GM21367 (cell line): ENCODE data around the gene PABPN1L.
"Not testable (repeated sequence)": the region's sequence is repeated elsewhere in the genome, so short reads cannot be mapped to it uniquely, and the experiment has no call there.

Experiments
- ATAC-seq: cut with Tn5 transposase; IDR thresholded peaks from one replicate; pipeline ENCODE4 v1.9.1; 2021; ENCODE audit not compliant: unreplicated experiment

PABPN1L gene

GRCh38 chr16:88833086-88833485 is 33.4 kb downstream of the PABPN1L start:
- no peak for ATAC-seq

- ATAC-seq, result no peak
These were observed 34.6 kb downstream of the PABPN1L start for GRCh38 chr16:88831838-88832237.

- no peak for ATAC-seq
These were observed 35.7 kb downstream of the PABPN1L start for GRCh38 chr16:88830783-88831182.

GRCh38 chr16:88830258-88830657 is 36.2 kb downstream of the PABPN1L start:
- ATAC-seq, result no peak

- no peak for ATAC-seq
These were observed 37.7 kb downstream of the PABPN1L start for GRCh38 chr16:88828711-88829110.

- ATAC-seq, result no peak
These were observed 38.7 kb downstream of the PABPN1L start for GRCh38 chr16:88827727-88828126.

DNA sequence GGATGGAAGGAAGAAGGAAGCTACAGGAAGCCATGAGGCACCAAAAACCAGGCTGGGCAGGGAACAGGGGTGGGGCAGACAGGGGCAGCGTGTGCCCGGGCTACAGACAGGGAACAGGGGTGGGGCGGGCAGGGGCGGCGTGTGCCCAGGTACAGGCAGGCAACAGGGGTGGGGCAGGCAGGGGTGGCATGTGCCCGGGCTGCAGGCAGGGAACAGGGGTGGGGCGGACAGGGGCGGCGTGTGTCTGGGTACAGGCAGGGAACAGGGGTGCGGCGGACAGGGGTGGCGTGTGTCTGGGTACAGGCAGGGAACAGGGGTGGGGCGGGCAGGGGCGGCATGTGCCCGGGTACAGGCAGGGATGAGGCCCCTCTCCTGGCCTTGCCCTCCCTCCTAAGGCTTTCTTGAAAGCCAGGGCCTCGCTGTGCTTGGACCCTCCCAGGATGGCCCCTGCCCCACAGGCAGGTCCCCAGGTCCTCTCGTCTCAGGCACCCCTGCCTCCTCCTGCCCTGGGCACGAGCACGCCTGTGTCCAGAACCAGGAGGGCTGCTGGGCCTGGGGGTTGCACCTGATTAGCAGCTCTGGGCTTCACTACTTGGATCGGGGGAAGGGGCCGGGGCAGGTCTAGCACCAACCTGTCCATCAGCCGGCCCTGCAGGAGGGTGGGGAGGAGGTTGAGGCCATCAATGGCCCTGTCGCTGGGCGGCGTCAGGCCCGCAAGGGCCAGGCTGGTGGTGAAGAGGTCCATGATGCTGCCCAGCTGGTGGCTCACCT is 40.2 kb downstream of the PABPN1L start:
- ATAC-seq, result no peak

DNA sequence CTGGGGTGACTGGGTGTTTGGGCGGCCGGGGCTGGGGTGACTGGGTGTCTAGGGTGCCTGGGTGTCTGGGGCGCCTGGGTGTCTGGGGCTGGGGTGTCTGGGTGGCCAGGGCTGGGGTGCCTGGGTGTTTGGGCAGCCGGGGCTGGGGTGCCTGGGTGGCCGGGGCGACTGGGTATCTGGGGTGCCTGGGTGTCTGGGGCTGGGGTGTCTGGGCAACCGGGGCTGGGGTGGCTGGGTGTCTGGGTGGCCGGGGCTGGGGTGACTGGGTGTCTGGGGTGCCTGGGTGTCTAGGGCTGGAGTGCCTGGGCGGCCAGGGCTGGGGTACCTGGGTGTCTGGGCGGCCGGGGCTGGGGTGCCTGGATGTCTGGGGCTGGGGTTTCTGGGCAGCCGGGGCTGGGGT is 41.3 kb downstream of the PABPN1L start:
- ATAC-seq, result no peak

DNA sequence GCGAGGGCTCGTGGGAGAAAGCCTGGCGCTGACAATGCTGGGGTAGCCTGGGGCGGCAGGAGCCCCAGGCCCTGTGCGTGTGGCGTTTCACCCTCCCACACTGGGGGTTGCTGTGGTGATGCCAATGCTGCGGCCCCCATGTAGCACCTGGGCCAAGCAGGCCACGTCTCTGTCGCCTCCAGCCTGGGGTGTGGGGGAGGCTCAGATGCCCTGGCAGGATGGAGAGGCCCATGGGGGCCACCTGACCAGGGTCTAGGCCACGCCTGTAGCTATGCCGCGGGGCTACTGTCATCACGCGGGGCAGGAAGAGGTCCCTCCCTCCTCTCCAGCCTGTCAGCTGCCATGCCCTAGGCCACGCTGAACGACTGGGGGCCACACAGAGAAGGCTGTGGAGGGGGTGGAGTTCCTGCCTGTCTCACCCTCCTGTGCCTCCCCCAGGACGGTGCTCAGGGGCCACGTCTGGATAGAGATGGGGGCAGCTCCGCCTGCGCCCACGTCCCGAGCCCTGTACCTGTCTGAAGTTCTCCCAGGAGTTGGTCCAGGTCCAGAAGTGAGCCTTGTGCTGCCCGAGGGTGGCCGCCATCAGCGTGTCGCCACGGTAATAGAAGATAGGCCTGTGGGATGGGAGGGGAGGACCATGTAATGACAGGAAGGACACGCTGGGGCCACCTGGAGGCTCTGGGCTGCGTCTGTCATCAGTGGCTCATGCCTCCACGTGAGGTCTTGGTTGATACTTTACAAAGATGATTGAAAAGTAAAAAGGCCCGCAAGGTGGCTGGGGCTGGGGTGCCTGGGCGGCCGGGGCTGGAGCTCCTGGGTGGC is 42.0 kb downstream of the PABPN1L start:
- no peak for ATAC-seq

- not testable (repeated sequence) for ATAC-seq
These were observed 42.8 kb downstream of the PABPN1L start for GRCh38 chr16:88823646-88824045.

DNA sequence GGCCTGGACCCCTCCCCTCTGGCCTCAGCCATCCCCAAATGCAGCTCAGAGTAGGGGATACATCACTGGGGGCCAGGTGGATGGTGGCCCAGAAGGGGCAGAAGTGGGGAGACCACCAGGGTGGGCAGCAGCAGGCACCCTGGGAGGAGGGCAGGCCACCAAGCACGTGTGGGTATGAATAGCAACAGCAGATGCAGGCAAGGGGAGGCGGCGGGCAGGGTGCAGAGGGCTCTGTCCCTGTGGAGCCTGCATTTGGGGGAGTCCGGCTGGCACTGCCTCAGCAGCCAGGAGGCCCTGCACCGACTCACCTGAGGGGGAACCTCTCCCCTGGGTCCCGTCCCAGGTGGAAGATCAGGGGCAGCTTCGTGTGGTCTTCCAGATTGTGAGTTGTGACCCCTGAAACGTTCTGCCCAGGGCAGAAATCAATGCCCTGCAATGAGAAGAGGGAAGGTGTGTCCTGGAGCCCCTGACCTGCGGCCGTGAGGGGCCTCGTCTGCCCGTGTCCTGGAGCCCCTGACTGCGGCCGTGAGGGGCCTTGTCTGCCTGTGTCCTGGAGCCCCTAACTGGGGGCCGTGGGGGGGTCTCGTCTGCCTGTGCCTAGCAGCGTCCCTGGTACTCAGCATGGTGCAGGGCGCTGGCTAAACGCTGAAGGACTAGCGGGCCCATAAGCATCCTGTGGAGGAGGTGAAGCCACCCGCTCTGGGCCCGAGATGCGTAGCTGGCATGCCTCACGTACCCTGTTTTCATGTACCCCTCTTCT is 44.0 kb downstream of the PABPN1L start:
- no peak for ATAC-seq

- ATAC-seq, result no peak
These were observed 45.2 kb downstream of the PABPN1L start for GRCh38 chr16:88821168-88821850.

GRCh38 chr16:88820385-88821025 is 46.0 kb downstream of the PABPN1L start:
- no peak for ATAC-seq

- ATAC-seq, result no peak
These were observed 47.3 kb downstream of the PABPN1L start for GRCh38 chr16:88819126-88819525.

DNA sequence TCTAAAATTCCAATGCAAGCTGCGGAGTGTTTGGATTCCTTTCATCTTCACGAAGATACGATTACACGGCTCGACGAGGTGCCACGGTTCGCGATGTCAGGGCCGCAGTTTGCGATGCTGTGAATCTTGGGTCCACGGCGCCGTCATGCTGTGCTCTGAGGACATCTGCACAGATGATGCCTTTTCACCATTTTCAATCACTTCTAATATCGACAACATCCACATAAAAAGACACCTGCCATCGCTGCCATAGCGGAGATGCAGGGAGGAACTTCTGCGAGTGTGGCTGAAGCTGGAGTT is 47.9 kb downstream of the PABPN1L start:
- ATAC-seq, result no peak

- no peak for ATAC-seq
These were observed 48.5 kb downstream of the PABPN1L start for GRCh38 chr16:88817785-88818574.

- ATAC-seq, result no peak
These were observed 49.5 kb downstream of the PABPN1L start for GRCh38 chr16:88816736-88817535.

DNA sequence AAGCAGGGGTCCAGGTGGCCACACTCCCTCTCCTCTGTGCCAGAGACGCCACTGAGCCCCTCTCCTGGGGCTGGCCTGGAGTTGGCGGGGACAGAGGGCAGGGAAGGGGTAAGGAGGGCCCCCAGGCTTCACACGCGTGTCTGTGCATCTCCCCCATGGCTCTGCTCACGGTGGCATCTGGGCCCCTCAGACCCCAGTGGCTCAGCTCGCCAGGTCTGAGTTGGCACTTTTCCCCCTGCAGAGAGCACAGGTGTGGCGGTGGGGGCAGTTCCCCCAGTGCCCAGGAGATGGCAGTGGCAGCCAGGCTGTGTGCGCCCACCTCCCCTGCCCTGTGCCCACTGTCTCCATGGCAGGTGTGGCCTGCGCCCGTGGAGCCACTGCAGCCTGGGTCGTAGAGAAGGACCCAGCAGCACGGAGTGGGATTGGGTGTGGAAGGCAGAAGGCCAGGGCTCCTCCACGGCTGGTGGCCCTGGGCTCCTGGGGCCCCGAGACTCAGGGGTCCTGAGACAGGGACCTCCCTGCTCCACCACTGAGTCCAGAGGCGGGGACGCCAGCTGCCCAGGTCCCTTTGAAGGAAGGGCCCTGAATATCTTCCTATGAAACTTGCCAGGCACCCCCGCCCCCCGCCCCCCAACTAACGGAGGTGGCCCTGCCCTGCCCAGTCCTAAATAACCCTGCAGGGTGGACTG is 50.4 kb downstream of the PABPN1L start:
- ATAC-seq, result no peak
